SHP77 treated with DMSO at 0.1 percent for 48 hours (cell line): ENCODE data around the gene RABGGTA.
A peak's percentile ranks its signal among the peaks of the same experiment; 100 is the strongest.

Experiments used
- DNase-seq: peaks from one replicate; lab custom pipeline; 2025; lab: John Stamatoyannopoulos, UW

RABGGTA gene

GRCh38 chr14:24300326-24300980 is 29.1 kb upstream of the RABGGTA start:
- no peak for DNase-seq

GRCh38 chr14:24299255-24300191 is 28.1 kb upstream of the RABGGTA start, which contains the start of the genes DHRS1 and NOP9:
Gene DHRS1, minus strand, starts transcription at chr14:24299780. Its CDS starts 674 bp downstream, at chr14:24299106.
Gene NOP9, plus strand, starts transcription at chr14:24299850. Its CDS starts 105 bp downstream, at chr14:24299955.
- peak; percentile 45 for DNase-seq

GRCh38 chr14:24298892-24299254 is 27.5 kb upstream of the RABGGTA start:
- no peak for DNase-seq

GRCh38 chr14:24297190-24297964 is 26.0 kb upstream of the RABGGTA start:
- DNase-seq: peak; percentile 36

GRCh38 chr14:24296341-24297157 is 25.2 kb upstream of the RABGGTA start:
- peak; percentile 22 for DNase-seq

GRCh38 chr14:24293525-24293924 is 22.1 kb upstream of the RABGGTA start:
- DNase-seq: no peak

GRCh38 chr14:24292118-24292807 is 20.9 kb upstream of the RABGGTA start:
- DNase-seq: no peak

GRCh38 chr14:24291446-24292117 is 20.2 kb upstream of the RABGGTA start:
- no peak for DNase-seq

- DNase-seq: no peak
Observed at GRCh38 chr14:24290746-24291145, 19.3 kb upstream of the RABGGTA start.

GRCh38 chr14:24289649-24290280 is 18.4 kb upstream of the RABGGTA start:
- DNase-seq: no peak

- DNase-seq: no peak
Observed at GRCh38 chr14:24286996-24287395, 15.6 kb upstream of the RABGGTA start.

GRCh38 chr14:24285351-24285750 is 14.0 kb upstream of the RABGGTA start:
- DNase-seq: no peak

- no peak for DNase-seq
Observed at GRCh38 chr14:24284501-24285035, 13.2 kb upstream of the RABGGTA start.

- no peak for DNase-seq
Observed at GRCh38 chr14:24283796-24284460, 12.5 kb upstream of the RABGGTA start.

GRCh38 chr14:24282736-24283135 is 11.3 kb upstream of the RABGGTA start:
- DNase-seq: no peak

GRCh38 chr14:24281636-24282035 is 10.2 kb upstream of the RABGGTA start:
- no peak for DNase-seq

- DNase-seq: no peak
Observed at GRCh38 chr14:24280797-24281460, 9.5 kb upstream of the RABGGTA start.
